HG03432 (cell line): ENCODE measurements around the gene LENG1.

Source experiments
- ATAC-seq: cut with Tn5 transposase; IDR thresholded peaks from one replicate; pipeline ENCODE4 v1.9.1; 2021; ENCODE audit warnings: mild to moderate bottlenecking, moderate library complexity; ENCODE audit not compliant: unreplicated experiment

The LENG1 gene

GRCh38 chr19:54114340-54115108, 45.0 kb downstream of the LENG1 start:
- no peak for ATAC-seq

DNA sequence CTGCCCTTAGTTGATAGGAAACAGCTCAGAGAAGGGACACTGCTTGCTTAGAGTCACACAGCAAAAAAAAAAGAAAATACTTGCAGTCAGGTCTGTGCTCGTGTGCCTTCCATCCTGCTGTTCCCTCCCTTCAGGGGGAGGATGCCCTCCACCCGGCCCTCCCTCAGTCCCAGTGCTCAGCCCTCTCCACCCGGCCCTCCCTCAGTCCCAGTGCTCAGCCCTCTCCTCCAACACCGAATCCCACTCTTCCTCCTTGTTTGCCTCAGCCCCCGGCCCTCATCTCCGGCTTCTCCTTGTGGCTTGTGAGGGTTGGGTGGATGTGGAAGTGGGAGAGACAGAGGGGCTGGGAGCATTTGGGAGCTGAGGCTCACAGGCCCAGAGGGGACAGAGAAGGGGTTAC, 49.9 kb downstream of the LENG1 start:
- no peak for ATAC-seq

DNA sequence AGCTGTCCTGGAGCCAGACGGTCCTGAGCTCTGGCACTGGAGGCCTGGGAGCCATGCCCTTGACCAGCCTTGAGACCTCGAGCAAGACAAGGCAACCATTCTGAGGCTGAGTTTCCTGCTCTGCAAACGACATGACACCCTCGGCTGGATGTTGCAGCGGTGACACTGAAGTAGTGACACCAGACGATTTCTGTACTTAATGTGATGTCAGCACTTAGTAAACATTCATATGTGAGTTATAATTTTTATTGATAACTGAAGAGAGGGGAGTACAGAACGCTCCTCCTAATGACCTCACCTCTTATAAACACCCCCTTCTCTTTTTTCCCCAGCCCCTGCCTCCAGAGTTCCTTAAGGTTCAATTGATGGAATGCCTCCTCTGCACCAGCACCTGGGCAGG, 51.0 kb downstream of the LENG1 start:
- no peak for ATAC-seq

DNA sequence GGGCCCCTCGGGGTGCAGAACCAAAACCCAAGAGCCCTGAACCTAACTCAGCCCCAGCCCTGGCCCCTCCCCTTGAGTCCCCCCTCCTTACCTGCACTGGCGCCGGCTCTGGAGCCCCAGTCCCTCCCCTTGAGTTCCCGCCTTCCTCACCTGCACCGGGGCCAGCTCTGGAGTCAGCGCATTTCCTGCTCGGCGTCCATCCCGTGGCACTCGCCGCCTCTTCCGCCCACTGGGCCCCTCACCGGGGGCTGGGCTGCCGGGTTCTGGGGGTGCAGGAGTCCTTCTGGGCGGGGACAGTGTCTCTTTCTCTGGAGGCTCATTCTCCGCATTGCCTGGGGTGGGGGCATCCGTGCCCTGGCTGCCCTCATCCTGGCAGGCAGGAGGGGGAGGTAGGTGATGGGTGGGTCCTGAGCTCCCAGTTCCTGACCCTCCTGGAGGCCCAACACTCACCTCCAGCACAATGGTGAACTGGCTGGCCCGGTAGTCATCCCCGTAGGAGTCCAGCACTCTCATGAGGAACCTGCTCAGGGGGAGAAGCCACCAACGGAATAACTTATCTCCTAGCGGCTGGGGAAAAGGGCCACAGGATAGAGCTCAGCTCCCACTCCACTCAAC, 51.5 kb downstream of the LENG1 start:
- ATAC-seq: no peak

DNA sequence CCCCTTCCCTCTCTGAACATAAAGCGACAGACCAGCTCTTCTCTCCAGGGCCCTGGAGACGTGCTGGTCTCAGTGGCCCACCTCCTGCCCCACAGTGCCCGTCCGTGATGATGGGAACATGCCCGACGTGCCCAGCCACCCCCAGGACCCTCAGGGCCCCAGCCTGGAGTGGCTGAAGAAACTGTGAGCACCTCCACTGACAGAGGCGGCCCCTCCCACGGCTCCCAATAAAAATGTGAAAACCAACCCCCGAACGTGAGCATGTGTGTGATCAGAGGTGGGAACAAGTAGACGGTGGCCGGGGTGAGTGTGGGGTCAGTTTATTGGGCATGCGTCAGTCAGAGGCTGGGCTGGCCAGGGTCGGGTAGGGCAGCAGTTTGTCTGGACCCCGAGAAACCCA, 52.8 kb downstream of the LENG1 start:
- ATAC-seq: no peak

DNA sequence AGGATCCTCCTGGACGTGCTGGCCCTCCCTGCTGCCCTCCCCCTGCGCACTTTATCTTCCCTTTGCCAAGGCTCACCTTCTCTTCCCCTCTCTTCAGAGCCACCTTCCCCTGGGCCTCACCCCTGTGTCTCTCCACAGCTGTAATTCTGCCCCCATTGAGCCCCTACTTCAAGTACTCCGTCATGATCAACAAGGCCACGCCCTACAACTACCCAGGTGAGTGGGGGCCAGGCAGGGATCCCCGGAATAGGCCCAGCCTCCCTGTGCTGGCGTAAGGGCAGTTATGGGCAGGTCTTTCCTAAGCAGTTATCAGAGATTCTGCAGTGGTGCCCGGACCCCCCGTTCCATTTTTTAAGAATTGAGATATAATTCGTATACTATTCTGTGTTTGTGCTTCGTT, 53.7 kb downstream of the LENG1 start:
- no peak for ATAC-seq
